HCT116 (cell line): ENCODE results near the gene OR1J2. TPM values are rescaled to one million over a fixed set of nuclear protein-coding genes. Genes with fewer than 3 reads are reported as not detected.

Experiments
- ATAC-seq: fragments of 200-7000 bp; cut with Tn5 transposase; 2 replicates; pipeline ENCODE4 v1.9.1; 2020; ENCODE audit warnings: mild to moderate bottlenecking, moderate library complexity
- BruUV-seq: library from RNA; stranded (reverse); fragments of 400-500 nt; replicated peaks from 2 replicates; lab custom pipeline; 2021; lab: Mats Ljungman, UMichigan
- CTCF ChIA-PET: fragments of 300-600 bp; sonication (Branson Sonifier 250); formaldehyde crosslinking; loops from one replicate; lab custom pipeline; 2021; ENCODE audit warnings: antibody characterized with exemption; lab: Charles Lee
- POLR2A ChIA-PET: fragments of 300-600, 350-600 bp; sonication (Branson Sonifier 250); formaldehyde crosslinking; loops from one replicate; lab custom pipeline; 2021; ENCODE audit warnings: antibody characterized with exemption; lab: Charles Lee
- RAD21 ChIA-PET, 2 experiments: fragments of 300-600 bp; sonication (Branson Sonifier 250); formaldehyde crosslinking; loops; one replicate each; lab custom pipeline; 2023; ENCODE audit warnings: low total read pairs in 2 of 2; ENCODE audit not compliant: uncharacterized antibody in 2 of 2, unreplicated experiment in 2 of 2, low non-redundant PET in 1 of 2; lab: Charles Lee
- DNase-seq: peaks from one replicate; pipeline ENCODE4 v3.0.0-alpha.2; 2010; ENCODE audit warnings: low read depth, low spot score
- H2AFZ ChIP-seq: fragments of 200-600 bp; shearing (Covaris generic), sonication (generic); 2 replicates; pipeline ENCODE4 v1.6.1; 2017; ENCODE audit warnings: low read depth, mixed run types, mixed read lengths, antibody characterized with exemption, low read length; ENCODE audit not compliant: poor library complexity, severe bottlenecking
- H3K27ac ChIP-seq: 2 replicates; pipeline ENCODE4 v1.5.1; 2012; ENCODE audit warnings: low read depth, low read length
- H3K27me3 ChIP-seq: fragments of 200-600 bp; sonication (generic); 2 replicates; pipeline ENCODE4 v1.6.1; 2016; ENCODE audit warnings: mixed run types, low read length, mixed read lengths; ENCODE audit not compliant: insufficient read depth
- H3K36me3 ChIP-seq, 2 experiments: fragments of 200-500 bp in 1 of 2; fragments of 200-600 bp in 1 of 2; sonication (Bioruptor generic) in 1 of 2; sonication (generic) in 1 of 2; 2 replicates each; pipeline versions ENCODE4 v1.5.1 to v1.6.1; 2014 to 2016; ENCODE audit warnings: low read length in 2 of 2, inconsistent platforms in 1 of 2, mixed read lengths in 1 of 2, mixed run types in 1 of 2; ENCODE audit not compliant: insufficient read depth in 2 of 2, control insufficient read depth in 1 of 2
- H3K4me1 ChIP-seq, 2 experiments: fragments of 200-600 bp in 1 of 2; sonication (generic) in 1 of 2; 2 replicates each; pipeline versions ENCODE4 v1.5.1 to v1.6.1; 2012 to 2017; ENCODE audit warnings: low read length in 2 of 2, inconsistent platforms in 1 of 2, mild to moderate bottlenecking in 1 of 2, mixed read lengths in 1 of 2, mixed run types in 1 of 2, moderate library complexity in 1 of 2; ENCODE audit not compliant: insufficient read depth in 2 of 2, control insufficient read depth in 1 of 2
- H3K4me2 ChIP-seq: fragments of 200-600 bp; sonication (generic); 2 replicates; pipeline ENCODE4 v1.6.1; 2017; ENCODE audit warnings: mixed run types, low read length, mixed read lengths
- H3K4me3 ChIP-seq, 2 experiments: fragments of 200-600 bp in 1 of 2; sonication (generic) in 1 of 2; replicated peaks in 1 of 2; 2 replicates each; pipeline ENCODE4 v1.5.1; 2011 to 2016; ENCODE audit warnings: low read length in 2 of 2, control low read depth in 1 of 2, low read depth in 1 of 2, mild to moderate bottlenecking in 1 of 2, mixed read lengths in 1 of 2, mixed run types in 1 of 2
- H3K79me2 ChIP-seq: fragments of 200-600 bp; sonication (generic); 2 replicates; pipeline ENCODE4 v1.6.1; 2017; ENCODE audit warnings: mild to moderate bottlenecking, mixed run types, low read length, moderate library complexity, mixed read lengths; ENCODE audit not compliant: insufficient read depth
- H3K9ac ChIP-seq: fragments of 200-600 bp; sonication (generic); 2 replicates; pipeline ENCODE4 v1.6.1; 2016; ENCODE audit warnings: low read length, mixed read lengths
- H3K9me2 ChIP-seq: fragments of 200-600 bp; sonication (generic), shearing (Covaris generic); 2 replicates; pipeline ENCODE4 v1.6.1; 2017; ENCODE audit warnings: mixed run types, mild to moderate bottlenecking, moderate library complexity; ENCODE audit not compliant: insufficient read depth
- H3K9me3 ChIP-seq, 2 experiments: fragments of 200-500 bp in 1 of 2; fragments of 200-600 bp in 1 of 2; sonication (Bioruptor generic) in 1 of 2; sonication (generic) in 1 of 2; 2 replicates each; pipeline ENCODE4 v1.6.1; 2014 to 2017; ENCODE audit warnings: low read length in 2 of 2, mixed read lengths in 2 of 2, inconsistent platforms in 1 of 2, low read depth in 1 of 2, mild to moderate bottlenecking in 1 of 2, mixed run types in 1 of 2, moderate library complexity in 1 of 2; ENCODE audit not compliant: control insufficient read depth in 1 of 2, insufficient read depth in 1 of 2
- H4K20me1 ChIP-seq: fragments of 200-600 bp; sonication (generic), shearing (Covaris generic); 2 replicates; pipeline ENCODE4 v1.6.1; 2017; ENCODE audit warnings: mixed run types, mild to moderate bottlenecking, moderate library complexity; ENCODE audit not compliant: insufficient read depth
- CTCF ChIP-seq, 3 experiments: fragments of 200-600 bp in 1 of 3; sonication (generic) in 1 of 3; IDR thresholded peaks in 2 of 3; conservative IDR thresholded peaks in 1 of 3; 2 replicates each; pipeline ENCODE4 v1.5.1; 2012 to 2017; ENCODE audit warnings: low read depth in 2 of 3, low read length in 2 of 3, antibody characterized with exemption in 1 of 3, borderline replicate concordance in 1 of 3, control low read depth in 1 of 3, mild to moderate bottlenecking in 1 of 3, mixed read lengths in 1 of 3, mixed run types in 1 of 3, moderate library complexity in 1 of 3; ENCODE audit not compliant: insufficient read depth in 1 of 3
- EGR1 ChIP-seq: IDR thresholded peaks from 2 replicates; pipeline ENCODE4 v1.6.1; 2012; ENCODE audit warnings: low read depth
- intact Hi-C: fragments of 100-400 bp; cut with micrococcal nuclease; formaldehyde crosslinking; loops from 2 replicates; pipeline ENCODE4 v1.10.0; 2022
- total RNA-seq: library from RNA; stranded (reverse); gene quantifications from one replicate; pipeline ENCODE4 v1.2.1, GENCODE V29; 2021; ENCODE audit not compliant: unreplicated experiment

Gene OR1J2
- total RNA-seq, 1 experiment from 2014 or later: not detected

DNA sequence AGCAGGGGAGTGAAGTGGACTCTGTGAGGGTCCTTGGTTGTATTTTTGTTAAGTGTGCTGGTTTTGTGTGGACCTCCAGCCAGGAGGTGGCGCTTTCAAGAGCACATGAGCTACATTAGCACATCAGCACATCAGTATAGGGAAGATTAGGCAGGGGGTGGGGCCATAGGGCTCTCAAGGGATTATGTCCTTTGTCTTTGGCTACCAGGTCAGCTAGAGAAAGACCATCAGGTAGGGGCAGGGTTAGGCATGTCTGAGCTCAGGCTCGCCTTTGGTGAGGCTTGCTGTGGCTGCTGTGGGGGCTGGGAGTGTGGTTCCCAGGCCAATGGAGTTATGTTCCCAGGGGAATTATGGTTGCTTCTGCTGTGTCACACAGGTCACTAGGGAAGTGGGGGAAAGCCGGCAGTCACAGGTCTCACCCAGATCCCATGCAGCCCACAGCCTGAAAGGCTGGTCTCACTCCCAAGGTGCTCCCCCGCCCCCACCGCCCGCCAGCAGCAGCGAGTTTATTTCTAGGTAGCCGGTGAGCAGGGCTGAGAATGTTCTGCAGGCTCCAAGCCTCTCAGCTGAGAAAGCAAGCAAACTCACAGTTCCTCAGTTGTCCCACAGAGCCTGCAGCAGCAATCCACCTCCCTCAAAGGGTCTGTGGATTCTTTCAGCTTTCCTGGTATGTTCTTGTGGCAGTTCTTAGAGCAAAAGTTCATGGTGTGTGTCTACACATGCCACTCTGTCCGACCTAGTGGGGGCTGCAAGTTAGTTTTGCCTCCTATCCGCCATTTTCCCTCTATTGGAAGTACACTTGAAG lies 46.6 kb upstream of the OR1J2 start:
- CTCF ChIA-PET: interaction anchor here (0.6 to 3.7 kb wide), 14 partner anchors 8 to 885 kb away, joined by 3 to 23 read pairs (median 5); no protein-coding TSS in a partner anchor
- peak; percentile 76 for ATAC-seq
- DNase-seq: peak; percentile 28
- Histone ChIP-seq H3K27ac (no peak overlapping the region), H3K4me1 (peaks cover 0 to 12% of the 10 kb centered on the region in 2 experiments; a peak in 2 of 4 replicates), H3K79me2 (no peaks in the 10 kb centered on the region), H3K9ac (no peak overlapping the region), H3K9me3 (no peaks in the 10 kb centered on the region), H3K36me3 (no peaks in the 10 kb centered on the region), H4K20me1 (no peaks in the 10 kb centered on the region), H3K4me3 (peak overlapping the region; percentile 35 to 50), H2AFZ (peak overlapping the region; percentile 86), H3K4me2 (peak overlapping the region; percentile 75), H3K27me3 (peaks cover 17% of the 10 kb centered on the region), H3K9me2 (no peaks in the 10 kb centered on the region)
- TF ChIP-seq CTCF (IDR thresholded peaks at IDR 0.05 in 2 of 3, conservative IDR thresholded peaks at IDR 0.05 in 1 of 3; ENCODE audit: borderline replicate concordance in 1 of 3, insufficient read depth in 1 of 3, low read depth in 2 of 3, low read length in 2 of 3): peak in 2 of 3 experiments; percentile 49 to 57; a peak in 4 of 6 replicates
- no peak for TF ChIP-seq EGR1
- RAD21 ChIA-PET: no interaction called here
- intact Hi-C loops: loop anchor here (10.0 kb wide), 1 partner anchor 531 kb away; no protein-coding TSS in a partner anchor
- no TSS peak for BruUV-seq
- POLR2A ChIA-PET: no interaction called here
